ENCODE results near the gene ASTN2. TPM values are rescaled to one million over a fixed set of nuclear protein-coding genes. Genes with fewer than 3 reads are reported as not detected.

ASTN2 gene
- total and polyA plus RNA-seq, 9 of the 15 experiments (the other 6 are each of a cell fraction or from before 2014, with no cell fraction given): 0.56 to 3.5 (median 1.9) TPM

DNA sequence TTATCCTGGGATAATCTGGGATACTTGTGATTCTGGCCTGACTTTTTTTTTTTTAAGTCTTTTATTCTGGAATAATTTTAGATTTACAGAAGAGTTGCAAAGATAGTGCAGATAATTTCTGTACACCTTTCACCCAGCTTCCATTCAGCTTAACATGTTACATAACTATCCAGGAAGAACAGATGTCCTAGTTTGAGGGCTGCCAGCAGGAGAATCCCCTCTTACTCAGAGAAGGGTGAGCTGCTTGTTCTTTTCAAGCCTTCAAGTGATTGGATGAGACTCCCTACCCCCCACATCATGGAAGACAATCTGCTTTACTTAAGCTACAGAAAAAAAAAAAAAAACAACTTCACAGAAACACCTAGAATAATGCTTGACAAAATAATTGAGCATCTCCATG lies 473.6 kb downstream of the ASTN2 start:
- in situ Hi-C loops (cut with MboI): no loop called here
- H3K4me3 ChIP-seq: no peak overlapping the region
- ATAC-seq (no peak), DNase-seq (ENCODE audit: extremely low read depth in 1 of 4, low spot score in 3 of 4) (no peak), FAIRE-seq (no peak)
- H3K9ac ChIP-seq (ENCODE audit: insufficient read depth in 1 of 2, low read depth in 2 of 2, low read length in 2 of 2): no peak overlapping the region
- ChIA-PET CTCF (ENCODE audit: low intra/inter-chr PET ratio) (no interaction called here), POLR2A (no interaction called here)
- no peaks in the 10 kb centered on the region for H3K36me3 ChIP-seq (ENCODE audit: control insufficient read depth, insufficient read depth, low read length)
- H3K4me2 ChIP-seq (ENCODE audit: insufficient read depth, low read length): no peak overlapping the region
- TF ChIP-seq ZNF197 (CRISPR knock-in tag; IDR thresholded peaks at IDR 0.05; ENCODE audit: low read depth): no peak
- TF ChIP-seq ESRRA (IDR thresholded peaks at IDR 0.05; ENCODE audit: borderline replicate concordance, low read depth): no peak
- no peak for TF ChIP-seq SRSF9 (IDR thresholded peaks at IDR 0.05; ENCODE audit: borderline replicate concordance, low read depth, low read length)
- TF ChIP-seq ZNF589 (CRISPR knock-in tag; IDR thresholded peaks at IDR 0.05; ENCODE audit: low read depth): no peak
- no peak for TF ChIP-seq ZFX (CRISPR knock-in tag; IDR thresholded peaks at IDR 0.05)
- no peak for TF ChIP-seq MNT (conservative IDR thresholded peaks at IDR 0.05)
- TF ChIP-seq, protein P1, sequence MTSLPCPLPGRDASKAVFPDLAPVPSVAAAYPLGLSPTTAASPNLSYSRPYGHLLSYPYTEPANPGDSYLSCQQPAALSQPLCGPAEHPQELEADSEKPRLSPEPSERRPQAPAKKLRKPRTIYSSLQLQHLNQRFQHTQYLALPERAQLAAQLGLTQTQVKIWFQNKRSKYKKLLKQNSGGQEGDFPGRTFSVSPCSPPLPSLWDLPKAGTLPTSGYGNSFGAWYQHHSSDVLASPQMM (CRISPR knock-in tag; IDR thresholded peaks at IDR 0.05): no peak
- TF ChIP-seq HNRNPUL1 (IDR thresholded peaks at IDR 0.05; ENCODE audit: low read length): no peak
- H3K27ac ChIP-seq (ENCODE audit: extremely low read depth, low read depth, low read length): no peak overlapping the region
- no peaks in the 10 kb centered on the region for H3K79me2 ChIP-seq (ENCODE audit: control insufficient read depth, insufficient read depth, low read length)
- no peaks in the 10 kb centered on the region for H3K27me3 ChIP-seq (ENCODE audit: control insufficient read depth in 2 of 2, insufficient read depth in 2 of 2, low read length in 2 of 2)
- no peaks in the 10 kb centered on the region for H4K20me1 ChIP-seq (replicated peaks; ENCODE audit: control insufficient read depth, insufficient read depth, low read length)
- H2AFZ ChIP-seq (ENCODE audit: low read depth, low read length): no peak overlapping the region
- BruUV-seq (replicated peaks): no TSS peak
- H3K4me1 ChIP-seq (replicated peaks in 1 of 2; ENCODE audit: control insufficient read depth in 2 of 2, insufficient read depth in 2 of 2, low read length in 2 of 2): no peaks in the 10 kb centered on the region
- no peaks in the 10 kb centered on the region; the same call in 1 of the 2 replicates for H3K9me3 ChIP-seq (replicated peaks; ENCODE audit: control insufficient read depth, insufficient read depth, low read depth, low read length)
- intact Hi-C loops (cut with micrococcal nuclease): no loop called here
- no peaks in the 10 kb centered on the region for H3K9me1 ChIP-seq (ENCODE audit: control insufficient read depth, insufficient read depth, low read length)

All from K562 (cell line).